ENCODE results near the gene ANP32A.

Gene ANP32A

DNA sequence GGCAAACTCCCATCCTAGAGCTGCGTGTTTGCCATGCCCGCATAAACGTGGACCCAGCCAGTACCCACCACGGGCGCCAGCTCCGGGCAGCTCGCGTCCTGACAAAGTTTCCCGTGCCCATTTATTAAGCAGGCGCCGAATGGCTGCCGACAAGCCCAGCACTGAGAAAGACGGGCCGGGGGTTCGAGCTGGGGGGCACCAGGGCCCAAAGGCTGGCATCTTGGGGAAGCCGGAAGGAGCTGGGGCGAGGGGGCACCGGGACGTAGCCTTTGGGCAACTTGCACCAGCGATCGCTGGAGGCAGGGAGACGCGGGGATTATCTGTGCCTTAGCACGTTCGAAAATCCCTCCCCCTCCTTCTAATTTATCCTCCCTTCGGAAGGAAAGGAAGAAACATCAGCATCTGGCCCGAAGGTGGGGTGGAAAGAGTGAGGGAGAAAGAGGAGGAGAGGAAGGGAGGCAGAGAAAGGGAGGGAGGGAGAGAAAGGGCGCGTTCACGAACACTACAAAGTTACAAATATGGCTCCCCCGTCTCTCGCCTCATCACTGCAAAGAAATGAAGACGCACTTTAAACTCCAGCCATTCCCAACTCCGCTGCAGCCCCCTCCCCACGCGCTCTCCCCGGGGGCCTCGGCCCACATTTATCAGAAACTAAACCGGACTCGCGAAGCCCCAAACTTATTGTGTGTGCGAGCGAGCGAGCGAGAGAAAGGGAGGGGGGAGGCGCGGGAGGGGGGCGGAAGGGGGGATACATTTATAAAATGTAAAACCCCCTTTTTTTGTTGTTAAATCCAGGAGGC, 1.0 kb downstream of the ANP32A start:
- DNase-seq (ENCODE audit: low spot score), result peak; percentile 35

DNA sequence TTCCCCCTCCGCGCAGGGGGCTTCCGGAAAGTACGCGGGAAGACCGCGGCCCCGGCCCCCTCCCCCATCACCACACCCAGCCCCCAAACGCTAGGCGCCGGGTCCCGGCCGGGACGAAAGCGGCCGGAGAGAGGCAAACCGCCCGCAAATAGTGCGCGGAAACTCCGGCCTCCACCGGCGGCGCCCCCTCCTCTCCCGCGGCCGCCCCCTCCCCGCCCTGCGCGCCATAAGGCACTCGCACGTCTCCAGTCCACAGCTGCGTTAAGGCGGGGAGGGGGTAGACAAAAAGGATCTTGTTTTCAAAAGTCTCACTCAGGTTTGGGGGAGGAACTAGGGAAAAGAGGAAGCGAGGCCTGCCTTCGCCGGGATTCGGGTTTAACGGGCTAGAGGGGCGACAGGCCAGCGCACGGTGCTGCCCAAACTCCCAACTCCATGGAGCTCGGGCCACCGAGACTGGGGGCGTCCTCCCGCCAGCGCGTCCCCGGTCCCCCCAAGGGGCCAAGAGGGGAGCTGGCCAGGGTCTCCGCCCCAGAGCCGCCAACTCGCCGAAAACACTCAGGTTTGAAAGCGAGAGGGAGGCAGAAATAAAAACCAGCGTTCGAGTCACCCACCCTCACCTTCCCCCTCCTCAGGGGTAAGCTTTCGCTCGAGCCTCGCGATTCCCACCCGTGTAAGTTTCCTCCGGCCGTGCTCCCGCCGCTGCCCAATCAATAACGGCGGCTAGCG, 1.8 kb downstream of the ANP32A start:
- DNase-seq (ENCODE audit: low spot score), result peak; percentile 51

DNA sequence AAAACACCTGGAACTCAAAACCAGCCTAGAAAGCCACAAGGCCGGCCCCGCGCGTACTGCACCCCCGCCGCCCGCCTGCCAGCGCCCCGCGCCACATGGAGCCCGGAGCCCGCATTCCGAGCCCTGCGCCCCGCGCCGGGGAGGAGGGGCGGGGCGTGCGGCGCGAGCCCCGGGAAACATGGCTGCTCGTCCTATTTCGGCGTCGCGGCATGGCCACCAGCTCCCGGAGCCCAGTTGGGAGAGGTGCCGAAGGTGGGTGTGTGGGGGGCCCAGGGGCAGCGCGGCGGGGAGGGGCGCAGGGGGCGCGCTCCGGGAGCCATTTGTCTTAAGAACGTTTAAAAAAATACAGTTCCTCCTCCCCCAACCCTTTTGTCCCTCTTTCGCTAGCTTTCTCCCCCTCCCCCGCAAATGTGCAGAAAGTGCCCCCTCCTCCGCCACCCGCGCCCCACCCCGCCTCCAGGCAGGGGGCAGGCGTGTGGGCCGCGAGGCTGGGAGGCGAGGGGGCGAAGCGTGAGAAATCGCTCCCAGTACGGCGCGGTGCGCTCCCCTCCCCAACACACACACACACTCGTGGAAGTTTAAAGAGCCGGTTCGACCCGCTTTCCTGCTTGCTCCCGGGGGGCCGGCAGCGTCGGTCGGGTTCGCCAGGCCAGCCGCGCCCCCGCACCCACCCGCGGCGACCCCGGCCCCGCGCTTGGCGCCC, 2.5 kb downstream of the ANP32A start:
- DNase-seq (ENCODE audit: low spot score), result peak; percentile 84

DNA sequence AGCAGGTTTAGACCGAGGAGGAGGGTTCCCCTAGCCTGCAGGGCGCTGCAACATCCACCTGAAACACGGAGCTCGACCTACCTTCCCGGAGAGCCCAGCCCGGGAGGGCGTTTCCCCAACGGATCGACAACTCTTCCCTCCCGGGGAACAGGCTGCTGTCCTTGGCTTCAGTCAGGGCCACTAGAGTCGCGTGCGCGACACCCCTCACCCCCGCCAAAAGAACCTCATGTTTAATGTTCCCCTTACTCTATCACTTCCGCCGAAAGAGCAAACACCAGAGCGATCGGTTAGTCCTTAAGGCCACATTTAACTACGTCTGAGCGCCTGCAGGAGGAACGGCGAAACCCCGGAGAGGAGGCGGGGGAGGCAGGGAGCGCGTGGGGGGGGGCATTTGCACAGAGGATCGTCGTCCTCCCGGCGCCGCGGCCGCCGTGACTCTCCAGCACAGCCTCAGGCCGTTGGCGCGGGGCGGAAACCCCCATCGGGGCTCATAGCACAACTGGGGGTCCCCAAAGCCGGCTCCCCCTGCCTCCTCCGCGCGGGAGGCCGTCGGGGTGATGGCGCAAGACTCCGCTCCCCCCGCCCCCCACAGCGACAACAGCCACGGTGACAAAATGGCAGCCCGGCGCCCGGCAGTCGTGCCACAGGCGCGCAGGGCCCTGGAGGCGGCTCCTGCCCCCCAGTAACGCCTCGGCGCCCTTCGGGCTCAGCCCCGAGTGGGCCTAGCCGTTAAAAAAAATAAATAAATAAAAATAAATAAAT, 3.2 kb downstream of the ANP32A start:
- DNase-seq (ENCODE audit: low spot score), result peak; percentile 61

DNA sequence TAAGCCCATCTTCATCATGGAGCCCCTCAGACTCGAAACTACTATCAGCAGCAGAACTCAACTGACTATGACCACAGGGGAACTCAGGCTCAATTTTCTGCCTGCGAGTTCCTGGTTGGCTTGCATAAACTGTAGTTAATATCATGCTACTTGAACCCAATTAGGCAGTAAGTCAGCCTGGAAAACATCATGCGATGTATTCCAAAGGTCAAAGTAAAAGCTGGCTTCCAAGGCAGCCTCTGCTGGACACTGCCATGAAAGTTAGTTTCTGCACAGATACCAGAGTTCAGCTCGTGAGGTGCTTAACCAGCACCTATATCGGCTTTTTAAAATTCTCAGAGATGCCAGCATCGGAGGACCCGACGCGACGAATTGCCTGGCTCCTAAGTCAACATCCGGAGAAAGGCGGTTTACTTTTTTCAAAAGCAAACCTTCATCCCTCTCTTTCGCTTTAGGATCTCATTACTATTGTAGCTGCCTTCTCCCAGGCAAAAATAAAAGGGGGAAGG, 3.8 kb downstream of the ANP32A start:
- DNase-seq (ENCODE audit: low spot score), result no peak

DNA sequence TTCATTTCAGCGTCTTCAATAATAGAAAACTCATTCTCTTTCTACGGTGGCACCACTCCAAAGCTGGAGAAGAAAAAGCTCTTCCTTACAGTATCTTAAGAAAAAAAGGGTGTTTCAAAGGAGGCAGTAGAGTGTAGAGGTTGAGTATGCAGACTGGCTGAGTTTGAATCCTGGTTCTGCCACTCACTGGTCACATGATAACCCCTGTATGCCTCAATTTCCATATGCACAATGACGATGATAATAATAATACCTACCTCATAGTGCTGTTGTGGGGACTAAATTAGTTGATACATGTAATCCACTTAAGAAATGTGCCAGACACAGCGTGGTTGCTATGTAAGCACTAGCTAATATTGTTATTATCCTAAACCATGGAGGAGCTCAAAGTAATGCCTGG, 4.5 kb downstream of the ANP32A start:
- DNase-seq (ENCODE audit: low spot score), result no peak

DNA sequence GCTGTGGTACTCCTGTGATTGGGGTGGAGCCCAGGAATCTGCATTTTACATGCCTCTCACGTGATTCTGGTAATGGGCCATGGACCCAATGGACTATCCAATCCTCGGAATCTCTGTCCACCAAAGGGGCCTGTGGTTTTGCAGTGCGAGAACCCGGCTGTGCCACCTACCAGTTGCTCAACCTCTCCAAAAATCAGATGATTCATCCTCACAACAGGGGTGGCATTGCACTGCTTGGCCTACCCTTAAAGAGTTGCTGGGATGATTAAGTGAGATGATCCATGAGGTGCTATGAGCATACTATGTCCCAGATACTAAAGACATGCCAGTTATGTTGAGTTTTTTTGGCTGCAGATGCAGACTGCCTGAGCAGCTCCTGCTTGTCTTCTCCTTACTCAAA, 5.1 kb downstream of the ANP32A start:
- no peak for DNase-seq (ENCODE audit: low spot score)

DNA sequence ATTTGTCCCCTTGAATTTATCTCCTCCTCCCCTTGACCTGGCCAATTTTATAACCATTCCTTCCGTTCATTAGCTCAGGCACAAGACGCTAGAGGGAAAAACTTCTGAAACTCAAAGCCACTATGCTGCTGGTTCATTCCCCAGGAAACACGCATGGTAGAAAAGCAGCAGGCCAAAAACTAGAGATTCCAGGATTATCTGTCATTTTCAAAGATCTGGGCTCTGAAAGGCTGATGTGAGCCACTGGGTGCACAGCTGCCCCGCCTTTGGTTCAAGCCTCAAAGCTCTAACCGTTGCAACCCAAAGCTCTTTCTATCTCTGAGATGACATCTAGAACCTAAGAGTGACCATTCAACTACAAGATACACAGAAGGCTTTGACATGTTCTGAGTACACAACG, 6.1 kb downstream of the ANP32A start:
- DNase-seq (ENCODE audit: low spot score), result no peak

DNA sequence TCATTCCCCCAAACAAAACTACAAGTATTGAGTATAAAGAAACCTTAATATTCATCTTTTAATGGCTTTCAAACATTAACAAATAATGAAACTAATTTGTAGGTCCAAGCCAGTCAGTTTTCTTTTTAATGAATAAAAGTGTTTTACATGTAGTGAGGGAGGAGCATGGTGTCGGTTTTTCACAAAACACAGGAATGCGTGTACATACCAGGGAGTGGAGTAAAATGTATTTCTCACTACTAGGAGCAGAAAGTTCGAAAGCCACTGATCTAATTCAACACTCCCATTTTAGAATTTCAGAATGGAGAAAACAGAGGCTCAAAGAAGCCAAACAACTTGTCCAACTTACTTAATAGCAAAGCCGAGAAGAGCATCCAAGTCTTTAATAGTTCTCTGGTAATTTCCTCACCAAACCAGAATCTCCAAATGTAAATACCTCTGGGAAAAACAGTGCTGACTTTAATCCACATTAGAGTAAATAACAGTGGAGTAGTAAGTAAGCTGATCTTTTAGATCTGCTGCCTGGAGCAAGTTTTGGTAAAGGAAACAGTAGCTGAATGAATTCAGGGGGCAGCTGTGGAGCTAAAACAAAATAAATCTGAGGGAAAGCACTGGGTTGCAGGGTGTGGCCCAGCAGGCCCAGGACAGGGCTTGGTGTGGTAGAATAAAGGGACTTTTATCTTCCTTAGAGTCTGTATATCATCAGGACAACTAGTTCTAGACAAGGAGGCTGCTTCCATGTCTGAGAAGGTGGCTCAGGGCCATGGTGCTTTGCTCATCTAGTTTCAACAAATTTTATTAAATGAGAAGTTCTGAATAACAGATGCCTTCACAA, 7.9 kb downstream of the ANP32A start:
- peak; percentile 46 for DNase-seq (ENCODE audit: low spot score)

DNA sequence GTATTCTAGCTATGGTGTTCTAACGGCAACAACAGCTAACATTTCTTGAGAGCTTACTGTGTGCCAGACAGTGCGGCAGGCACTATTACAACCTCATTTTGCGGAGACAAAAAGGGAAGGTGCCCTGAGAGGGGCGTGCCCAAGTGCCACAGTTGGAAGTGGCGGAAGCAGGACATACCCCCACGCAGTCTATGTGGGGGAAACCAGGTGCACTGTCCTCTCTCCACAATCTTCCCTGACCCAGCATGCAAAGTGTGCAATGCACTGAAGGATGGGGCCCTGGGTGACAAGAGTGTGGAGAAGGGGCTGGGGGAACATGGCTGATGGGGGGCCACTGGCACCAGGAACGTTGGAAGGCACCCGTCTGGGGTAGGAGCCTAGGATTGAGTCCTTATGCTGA, 8.6 kb downstream of the ANP32A start:
- DNase-seq (ENCODE audit: low spot score), result no peak

DNA sequence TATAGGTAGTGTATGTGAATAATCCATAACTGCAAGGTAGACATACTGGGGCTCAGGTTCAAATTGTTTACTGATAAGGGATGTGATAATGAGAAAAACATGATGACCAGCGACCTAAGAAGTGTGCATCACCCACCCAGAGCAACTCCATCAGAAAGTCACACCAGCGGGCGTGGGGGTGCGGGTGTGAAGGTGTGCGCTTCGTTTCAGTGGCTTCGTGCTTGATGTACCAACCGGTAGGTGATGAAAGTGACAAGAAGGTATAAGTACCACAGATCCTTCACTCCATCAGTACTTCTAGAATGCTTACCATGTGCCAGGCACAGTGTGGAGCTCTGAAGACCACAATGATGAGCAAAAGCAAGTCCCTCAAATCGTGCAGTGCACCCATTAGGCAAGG, 11.2 kb downstream of the ANP32A start:
- no peak for DNase-seq (ENCODE audit: low spot score)

DNA sequence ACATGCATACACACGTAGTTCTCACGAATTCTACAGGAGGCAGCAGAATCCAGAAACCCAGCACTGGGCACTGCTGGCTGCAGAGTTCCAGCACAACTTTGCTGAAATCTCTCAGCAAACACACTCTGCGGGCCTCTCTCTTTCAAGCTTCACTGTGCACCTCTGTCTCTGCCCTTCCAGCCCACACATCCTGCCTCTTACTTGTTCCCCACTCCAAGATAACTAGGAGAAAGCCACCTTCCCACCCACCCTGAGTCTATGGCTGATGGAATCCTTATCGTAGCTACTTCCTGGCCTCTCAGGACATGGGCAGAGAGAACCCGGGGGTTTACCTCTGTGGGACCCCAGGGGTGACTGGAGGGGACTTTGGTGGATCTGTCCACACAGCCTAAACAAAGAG, 11.9 kb downstream of the ANP32A start:
- no peak for DNase-seq (ENCODE audit: low spot score)

DNA sequence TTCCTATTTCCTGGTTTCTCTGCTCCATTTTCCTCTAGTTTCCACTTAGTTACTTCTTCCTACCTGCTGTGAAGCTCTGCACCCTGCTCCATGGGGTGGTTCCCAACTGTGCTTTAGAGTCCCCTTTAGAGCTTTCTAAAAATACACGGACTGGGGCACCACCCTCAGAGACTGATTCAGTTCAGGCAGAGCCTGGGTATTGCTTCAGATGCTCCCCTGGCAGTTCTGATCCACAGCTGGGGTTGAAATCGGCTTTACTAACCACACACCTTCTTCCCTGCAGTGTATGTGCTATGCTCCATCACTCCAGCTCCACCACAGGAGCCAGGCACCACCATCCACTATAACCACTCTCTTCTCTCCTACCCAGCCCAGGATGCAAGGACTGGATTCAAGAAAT, 12.6 kb downstream of the ANP32A start:
- no peak for DNase-seq (ENCODE audit: low spot score)

DNA sequence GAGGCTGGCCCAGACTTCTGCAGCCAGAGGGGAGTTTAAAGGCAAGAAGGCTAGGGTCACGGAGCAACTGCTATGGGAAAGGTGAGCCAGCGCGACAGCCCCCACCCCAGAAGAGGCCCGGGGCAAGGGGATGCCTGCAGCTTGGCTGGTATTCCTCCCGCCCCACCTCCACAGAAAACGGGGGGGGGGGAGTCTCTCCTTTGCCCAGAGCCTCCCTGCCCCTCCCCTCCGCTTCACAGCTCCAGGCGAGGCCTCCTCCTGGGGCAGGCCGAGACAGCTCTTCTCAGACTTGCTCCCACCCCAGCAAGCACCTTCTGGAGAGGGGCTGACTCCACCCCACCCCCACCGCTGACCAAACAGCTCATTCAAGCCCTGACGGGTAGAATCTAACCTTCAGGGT, 13.4 kb downstream of the ANP32A start:
- no peak for DNase-seq (ENCODE audit: low spot score)

DNA sequence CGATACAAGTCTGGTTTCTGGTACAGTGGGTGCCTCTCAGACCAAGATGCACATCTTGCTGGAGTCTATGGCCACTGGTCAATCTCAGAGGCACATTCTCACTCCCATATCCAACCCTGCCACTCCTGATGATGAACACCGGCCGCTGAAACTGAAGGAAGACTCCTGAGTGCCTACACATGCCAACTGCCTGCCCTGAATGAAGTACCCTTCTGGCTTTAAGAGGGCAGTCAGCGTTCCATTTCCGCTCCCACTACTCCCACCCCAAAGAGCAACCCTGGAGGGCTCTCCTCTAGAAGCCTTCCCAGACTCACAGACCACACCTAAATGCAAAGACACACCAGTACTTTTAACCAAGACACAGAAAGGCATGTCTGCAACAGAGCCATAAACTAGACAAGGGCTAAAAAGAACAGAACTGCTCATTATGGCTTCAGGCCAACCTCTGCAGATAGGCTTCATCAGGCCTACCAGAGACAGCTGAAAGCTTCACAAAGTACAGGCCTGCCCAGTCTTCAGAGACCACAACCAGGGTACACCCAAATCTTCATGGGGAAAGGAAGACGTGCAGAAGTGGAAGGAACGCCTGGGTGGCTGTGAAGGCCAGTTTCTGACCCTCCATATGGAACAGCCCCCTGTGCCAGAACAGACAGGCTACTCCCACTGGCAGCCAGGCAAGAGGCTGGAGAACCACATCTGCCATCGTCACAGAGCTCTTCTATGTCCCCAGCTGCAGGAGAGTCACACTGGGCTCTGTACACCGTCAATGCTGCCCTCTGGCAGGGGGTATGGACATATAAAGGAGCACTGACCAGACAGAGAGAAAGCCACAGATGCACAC, 14.3 kb downstream of the ANP32A start:
- DNase-seq (ENCODE audit: low spot score), result no peak

DNA sequence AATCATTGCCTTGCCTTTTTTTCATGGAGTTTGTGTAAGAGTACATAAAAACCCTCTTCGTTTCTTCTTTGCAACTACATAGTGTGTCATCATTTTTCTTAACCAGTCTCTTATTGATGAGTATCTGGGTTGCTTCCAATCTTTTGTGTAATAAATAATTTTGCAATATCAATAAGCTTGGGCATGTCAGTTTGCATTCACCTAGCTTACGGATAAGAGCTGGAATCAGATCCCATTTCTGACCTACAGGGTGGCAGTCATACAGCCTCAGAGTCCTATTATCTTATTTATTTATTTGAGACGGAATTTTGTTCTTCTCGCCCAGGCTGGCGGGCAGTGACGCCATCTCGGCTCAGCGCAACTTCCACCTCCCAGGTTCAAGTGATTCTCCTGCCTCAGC, 18.3 kb downstream of the ANP32A start:
- DNase-seq (ENCODE audit: low spot score), result no peak

DNA sequence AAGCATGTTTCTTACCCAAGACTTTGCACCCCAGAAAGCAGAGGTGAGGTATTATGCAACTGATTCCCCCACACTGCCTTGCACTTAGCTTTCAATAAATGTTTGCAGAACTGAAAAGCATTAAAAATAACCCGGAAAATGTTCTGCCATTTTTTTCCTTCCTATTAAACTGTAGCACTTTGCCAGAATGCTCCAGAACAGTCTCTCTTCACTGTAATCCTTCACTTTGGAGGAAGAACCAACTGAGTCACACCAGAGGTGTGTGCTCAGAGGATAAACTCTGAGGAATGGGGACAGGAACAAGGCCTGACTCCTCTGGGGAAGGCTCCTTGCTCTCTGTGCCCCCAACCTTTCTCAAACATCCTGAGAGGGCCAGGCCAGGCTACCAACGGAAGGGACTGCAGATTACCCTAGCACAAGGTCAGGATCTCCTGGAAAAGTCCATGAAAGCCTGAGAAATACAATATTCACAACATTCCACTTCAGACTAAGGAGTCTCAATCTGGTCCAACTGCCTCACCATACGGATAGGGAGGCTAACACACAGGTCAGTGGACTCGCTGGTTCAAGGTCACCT, 19.0 kb downstream of the ANP32A start:
- no peak for DNase-seq (ENCODE audit: low spot score)

DNA sequence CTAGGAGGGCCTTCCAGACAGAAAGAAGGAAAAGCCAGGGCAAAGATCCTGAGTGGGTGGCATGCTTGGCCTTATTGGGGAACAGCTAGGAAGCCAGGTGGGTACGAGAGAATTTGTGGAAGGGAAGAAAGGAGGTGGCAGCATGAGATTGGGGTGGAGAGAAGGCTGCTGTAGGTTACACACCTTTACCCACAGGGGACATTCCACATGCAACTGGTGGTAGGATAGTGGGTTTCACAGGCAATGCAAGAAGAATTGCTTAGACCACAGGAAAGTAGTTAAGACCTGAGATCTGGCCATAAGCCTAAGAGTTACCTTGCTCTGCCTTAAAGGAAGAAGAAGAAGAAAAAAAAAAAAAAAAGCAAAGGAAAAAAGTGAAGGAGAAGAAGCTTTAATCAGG, 19.8 kb downstream of the ANP32A start:
- DNase-seq (ENCODE audit: low spot score), result no peak

DNA sequence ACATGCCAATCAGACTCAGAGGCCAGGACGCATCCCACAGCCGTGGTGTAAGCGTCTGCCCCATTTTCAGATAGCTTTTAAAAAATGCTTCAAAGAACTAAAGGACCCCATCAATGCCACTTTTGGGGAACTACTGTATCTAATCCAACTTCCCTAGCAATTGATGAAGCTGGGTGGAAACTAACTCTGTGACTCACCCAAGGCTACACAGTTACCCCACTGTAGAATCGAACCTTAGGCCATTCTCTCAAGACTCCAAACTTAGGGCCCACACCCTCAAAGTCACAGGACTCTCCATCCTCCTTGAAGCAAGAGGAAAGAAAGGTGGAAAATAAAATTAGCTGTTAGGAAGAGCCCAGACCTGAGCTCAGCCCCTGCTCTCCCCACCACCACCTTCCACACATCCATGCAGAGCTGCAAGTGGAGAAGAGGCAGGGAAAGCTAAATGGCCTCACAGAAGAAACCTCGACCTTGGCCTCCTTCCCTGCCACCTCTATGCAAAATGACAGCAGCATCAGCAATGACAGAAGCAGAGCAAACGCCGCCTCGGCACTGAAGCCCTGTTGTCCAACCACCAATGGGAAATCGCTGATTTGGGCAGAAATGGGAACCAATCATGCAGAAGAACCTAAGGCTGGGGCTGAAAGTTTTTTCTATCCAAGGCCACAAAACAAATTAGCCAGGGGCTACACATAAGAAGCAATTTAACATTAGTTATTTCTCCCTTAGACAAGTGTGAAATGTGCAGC, 22.2 kb downstream of the ANP32A start:
- no peak for DNase-seq (ENCODE audit: low spot score)

All from AG08396 (cell line).